ENCODE measurements around the gene GLRB. TPM values are rescaled to one million over a fixed set of nuclear protein-coding genes. Genes with fewer than 3 reads are reported as not detected.

GLRB gene
- total RNA-seq: 10 to 100 TPM; 13.2 to 14.5 TPM

GRCh38 chr4:157075811-157076577, at the start of gene GLRB:
Gene GLRB, plus strand, starts transcription at chr4:157076150. Its CDS starts 1,875 bp downstream, at chr4:157078025.
- Histone ChIP-seq H3K4me3 (peak within 1 kb of the TSS; percentile 57 to 65), H3K27me3 (no peaks in the 10 kb centered on the region), H3K9me3 (no peaks in the 10 kb centered on the region), H3K4me1 (peaks cover 0 to 4% of the 10 kb centered on the region in 2 donors), H3K27ac (peak within 1 kb of the TSS; percentile 64 to 69), H3K36me3 (no peaks in the 10 kb centered on the region)
- DNase-seq (ENCODE audit: low spot score): no peak
- no peak for TF ChIP-seq CTCF (IDR thresholded peaks at IDR 0.05)

GRCh38 chr4:157035471-157035870, 40.5 kb upstream of the GLRB start:
- no peak for TF ChIP-seq CTCF (IDR thresholded peaks at IDR 0.05)
- no peak for DNase-seq (ENCODE audit: low spot score)
- Histone ChIP-seq H3K4me3 (no peak overlapping the region), H3K36me3 (no peaks in the 10 kb centered on the region), H3K9me3 (no peaks in the 10 kb centered on the region), H3K27me3 (no peaks in the 10 kb centered on the region), H3K27ac (no peak overlapping the region), H3K4me1 (no peaks in the 10 kb centered on the region)

- no peak for TF ChIP-seq CTCF (IDR thresholded peaks at IDR 0.05)
- H3K9me3 ChIP-seq: no peaks in the 10 kb centered on the region
- no peak for DNase-seq (ENCODE audit: low spot score)
- H3K27me3 ChIP-seq: no peaks in the 10 kb centered on the region
- H3K36me3 ChIP-seq: no peaks in the 10 kb centered on the region
- no peak overlapping the region for H3K27ac ChIP-seq
- no peak overlapping the region for H3K4me3 ChIP-seq
- H3K4me1 ChIP-seq: no peaks in the 10 kb centered on the region
These were observed 35.5 kb upstream of the GLRB start for GRCh38 chr4:157040405-157040804.

- Histone ChIP-seq H3K4me3 (no peak overlapping the region), H3K9me3 (no peaks in the 10 kb centered on the region), H3K27ac (no peak overlapping the region), H3K27me3 (no peaks in the 10 kb centered on the region), H3K36me3 (no peaks in the 10 kb centered on the region), H3K4me1 (no peaks in the 10 kb centered on the region)
- DNase-seq (ENCODE audit: low spot score): no peak
- TF ChIP-seq CTCF (IDR thresholded peaks at IDR 0.05): no peak
These were observed 32.8 kb upstream of the GLRB start for GRCh38 chr4:157043131-157043530.

- Histone ChIP-seq H3K9me3 (no peaks in the 10 kb centered on the region), H3K4me1 (no peaks in the 10 kb centered on the region), H3K4me3 (no peak overlapping the region), H3K36me3 (no peaks in the 10 kb centered on the region), H3K27ac (no peak overlapping the region), H3K27me3 (no peaks in the 10 kb centered on the region)
- DNase-seq (ENCODE audit: low spot score): no peak
- peak; percentile 65 to 81 for TF ChIP-seq CTCF (IDR thresholded peaks at IDR 0.05)
These were observed 30.3 kb upstream of the GLRB start for GRCh38 chr4:157045507-157046127.

Measured in right atrium auricular region (tissue), 2 donors.